K562 (cell line): ENCODE results near the gene CNTN3. TPM values are rescaled to one million over a fixed set of nuclear protein-coding genes. Genes with fewer than 3 reads are reported as not detected.

Experiments used
- ATAC-seq: fragments of 200-7000 bp; cut with Tn5 transposase; 3 replicates; pipeline ENCODE4 v1.9.1; 2020; ENCODE audit warnings: moderate library complexity
- BruUV-seq: library from RNA; stranded (reverse); fragments of 400-500 nt; replicated peaks from 2 replicates; lab custom pipeline; 2021; lab: Mats Ljungman, UMichigan
- CTCF ChIA-PET: fragments of 300-600 bp; formaldehyde crosslinking; extraction: SDS; loops from one replicate; lab custom pipeline; 2021; ENCODE audit warnings: low intra/inter-chr PET ratio; lab: Yijun Ruan, JAX
- POLR2A ChIA-PET: fragments of 300-600, 350-650 bp; sonication (Branson Sonifier 250); formaldehyde crosslinking; extraction: SDS; loops from one replicate; lab custom pipeline; 2021; ENCODE audit warnings: antibody characterized with exemption, inconsistent platforms; lab: Yijun Ruan, JAX
- DNase-seq, 4 experiments: peaks; one replicate each; pipeline versions ENCODE4 v3.0.0 to v3.0.0-alpha.2; 2011 to 2018; ENCODE audit warnings: low spot score in 3 of 4, mixed read lengths in 3 of 4; ENCODE audit errors: extremely low read depth in 1 of 4
- FAIRE-seq: peaks from 2 replicates; lab custom pipeline; 2011; peaks lifted over from hg19 to GRCh38; lab: Jason Lieb, UNC
- H2AFZ ChIP-seq: 2 replicates; pipeline ENCODE4 v1.6.0; 2011; ENCODE audit warnings: low read depth, low read length, control low read depth, inconsistent platforms
- H3K27ac ChIP-seq: fragments of 200-600 bp; 3 replicates; pipeline ENCODE4 v1.8.0; 2011; ENCODE audit warnings: low read depth, mild to moderate bottlenecking, control low read depth, inconsistent platforms, low read length, moderate library complexity, mixed read lengths; ENCODE audit errors: extremely low read depth
- H3K27me3 ChIP-seq, 2 experiments: fragments of 300-600 bp in 1 of 2; 2 replicates in 1 of 2; 3 replicates in 1 of 2; pipeline versions ENCODE4 v1.6.0 to v1.8.0; 2011; ENCODE audit warnings: inconsistent platforms in 2 of 2, low read length in 2 of 2, mild to moderate bottlenecking in 1 of 2, mixed read lengths in 1 of 2, moderate library complexity in 1 of 2; ENCODE audit not compliant: control insufficient read depth in 2 of 2, insufficient read depth in 2 of 2
- H3K36me3 ChIP-seq: fragments of 300-600 bp; 3 replicates; pipeline ENCODE4 v1.8.0; 2011; ENCODE audit warnings: mild to moderate bottlenecking, low read length, inconsistent platforms; ENCODE audit not compliant: control insufficient read depth, insufficient read depth
- H3K4me1 ChIP-seq, 2 experiments: fragments of 200-600 bp in 1 of 2; replicated peaks in 1 of 2; 2 replicates in 1 of 2; 3 replicates in 1 of 2; pipeline versions ENCODE4 v1.5.1 to v1.8.0; 2011; ENCODE audit warnings: inconsistent platforms in 2 of 2, low read length in 2 of 2, mild to moderate bottlenecking in 1 of 2, mixed read lengths in 1 of 2, moderate library complexity in 1 of 2; ENCODE audit not compliant: control insufficient read depth in 2 of 2, insufficient read depth in 2 of 2
- H3K4me2 ChIP-seq: 2 replicates; pipeline ENCODE4 v1.6.1; 2011; ENCODE audit warnings: low read length, control low read depth, inconsistent platforms, mixed read lengths; ENCODE audit not compliant: insufficient read depth
- H3K4me3 ChIP-seq: fragments of 200-600 bp; sonication (generic), shearing (Covaris generic); 2 replicates; pipeline ENCODE4 v1.5.1; 2016; ENCODE audit warnings: control low read depth, inconsistent platforms
- H3K79me2 ChIP-seq: fragments of 200-600 bp; 3 replicates; pipeline ENCODE4 v1.8.0; 2011; ENCODE audit warnings: low read length, inconsistent platforms; ENCODE audit not compliant: control insufficient read depth, insufficient read depth
- H3K9ac ChIP-seq, 2 experiments: 2 replicates each; pipeline versions ENCODE4 v1.6.0 to v1.6.1; 2011; ENCODE audit warnings: low read depth in 2 of 2, low read length in 2 of 2, control low read depth in 1 of 2, inconsistent platforms in 1 of 2, mild to moderate bottlenecking in 1 of 2, mixed read lengths in 1 of 2; ENCODE audit not compliant: insufficient read depth in 1 of 2
- H3K9me1 ChIP-seq: one replicate; pipeline ENCODE4 v1.6.0; 2011; ENCODE audit warnings: inconsistent platforms, mild to moderate bottlenecking, low read length, moderate library complexity; ENCODE audit not compliant: control insufficient read depth, insufficient read depth
- H3K9me3 ChIP-seq: replicated peaks from 2 replicates; pipeline ENCODE4 v1.5.1; 2011; ENCODE audit warnings: low read depth, low read length, inconsistent platforms; ENCODE audit not compliant: control insufficient read depth, insufficient read depth
- H4K20me1 ChIP-seq: replicated peaks from 2 replicates; pipeline ENCODE4 v1.6.1; 2011; ENCODE audit warnings: low read length, inconsistent platforms, mixed read lengths; ENCODE audit not compliant: control insufficient read depth, insufficient read depth
- ARID2 ChIP-seq: fragments of 450-650 bp; IDR thresholded peaks from 2 replicates; pipeline ENCODE4 v1.6.1; 2017; ENCODE audit warnings: antibody characterized with exemption, mild to moderate bottlenecking
- ATF1 ChIP-seq, 2 experiments: fragments of 450-650 bp in 1 of 2; IDR thresholded peaks; 2 replicates each; pipeline ENCODE4 v1.6.1; 2016; ENCODE audit warnings: missing compliant biosample characterization in 1 of 2, missing genetic modification characterization in 1 of 2
- E2F3 ChIP-seq: fragments of 250-450 bp; sonication (Bioruptor Pico); IDR thresholded peaks from 2 replicates; pipeline ENCODE4 v1.4.0; 2020; ENCODE audit warnings: mild to moderate bottlenecking
- FOS ChIP-seq: IDR thresholded peaks from 3 replicates; pipeline ENCODE4 v1.6.1; 2011; ENCODE audit not compliant: insufficient read length; ENCODE audit errors: extremely low read depth
- KLF1 ChIP-seq: fragments of 450-650 bp; IDR thresholded peaks from 2 replicates; pipeline ENCODE4 v1.6.1; 2016; ENCODE audit warnings: missing genetic modification characterization, missing compliant biosample characterization
- NCOR1 ChIP-seq: fragments of 450-650 bp; IDR thresholded peaks from 2 replicates; pipeline ENCODE4 v1.6.1; 2016; ENCODE audit warnings: mild to moderate bottlenecking, moderate library complexity
- NFIX ChIP-seq: fragments of 250-450 bp; sonication (Bioruptor Pico); IDR thresholded peaks from 2 replicates; pipeline ENCODE4 v1.4.0; 2020; ENCODE audit warnings: low read depth, mild to moderate bottlenecking, moderate library complexity
- NR2C2 ChIP-seq, 2 experiments: fragments of 200-800 bp in 1 of 2; sonication (Bioruptor generic) in 1 of 2; sonication (generic) in 1 of 2; formaldehyde crosslinking in 1 of 2; IDR thresholded peaks; 2 replicates each; pipeline versions ENCODE4 v1.6.1 to v1.8.0; 2016 to 2022; ENCODE audit warnings: mild to moderate bottlenecking in 1 of 2, missing compliant biosample characterization in 1 of 2, missing genetic modification characterization in 1 of 2, missing genetic modification reagents in 1 of 2
- PHB2 ChIP-seq: fragments of 450-650 bp; IDR thresholded peaks from 2 replicates; pipeline ENCODE4 v1.6.1; 2017; ENCODE audit warnings: low read depth
- PPARD ChIP-seq: fragments of 250-450 bp; sonication (Bioruptor Pico); IDR thresholded peaks from 2 replicates; pipeline ENCODE4 v1.8.0; 2022; ENCODE audit warnings: inconsistent platforms, mild to moderate bottlenecking, moderate library complexity
- TAF15 ChIP-seq: fragments of 200-400 bp; formaldehyde crosslinking; IDR thresholded peaks from 2 replicates; pipeline ENCODE4 v1.6.1; 2017; ENCODE audit warnings: mild to moderate bottlenecking, low read depth, low read length, moderate library complexity
- TGIF2 ChIP-seq: sonication (generic); formaldehyde crosslinking; IDR thresholded peaks from 2 replicates; pipeline ENCODE4 v1.8.1; 2022; ENCODE audit warnings: mild to moderate bottlenecking, missing genetic modification reagents, moderate library complexity
- ZNF695 ChIP-seq: fragments of 450-650 bp; formaldehyde crosslinking; IDR thresholded peaks from 2 replicates; pipeline ENCODE4 v1.4.0; 2020; ENCODE audit warnings: mild to moderate bottlenecking, moderate library complexity
- ZNF780A ChIP-seq: fragments of 250-450 bp; sonication (Bioruptor Pico); IDR thresholded peaks from 2 replicates; pipeline ENCODE4 v1.5.0; 2021; ENCODE audit warnings: mild to moderate bottlenecking
- ZSCAN29 ChIP-seq: fragments of 450-650 bp; IDR thresholded peaks from 2 replicates; pipeline ENCODE4 v1.6.1; 2017
- WGBS: fragments of 100-300 bp; shearing (Covaris generic); methylation state at CpG from one replicate; pipeline ENCODE4 v1.1.6; 2016; ENCODE audit warnings: low coverage, mixed read lengths; ENCODE audit not compliant: insufficient coverage; ENCODE audit errors: missing lambda C conversion rate; 5-methylcytosine and 5-hydroxymethylcytosine counted together
- in situ Hi-C: fragments of 300-500 bp; cut with MboI; formaldehyde crosslinking; loops from 4 replicates; pipeline ENCODE4 v1.15.0; 2018; ENCODE audit warnings: inconsistent platforms, mixed read lengths
- intact Hi-C: fragments of 100-400 bp; cut with micrococcal nuclease; formaldehyde crosslinking; loops from 2 replicates; pipeline ENCODE4 v1.14.2; 2022
- polyA plus RNA-seq, 8 experiments: library from polyadenylated mRNA; depleted of rRNA in 4 of 8; stranded (reverse) in 5 of 8; unstranded in 3 of 8; fragments of >200 nt; fragmentation: Nextera tagmentation in 2 of 8; fragmentation: Illumina TruSeq in 1 of 8; extraction: Ambion mirVana in 2 of 8; extraction: Trizol in 1 of 8; gene quantifications; 2 replicates each; pipeline versions ENCODE4 v1.2.1 to v1.2.3, GENCODE V29; 2011 to 2014; ENCODE audit warnings: inconsistent platforms in 1 of 8, missing spikeins in 1 of 8
- total RNA-seq, 7 experiments: library from RNA; depleted of rRNA in 6 of 7; stranded (reverse); fragments of >200 nt in 6 of 7; fragmentation: Illumina TruSeq in 2 of 7; extraction: Trizol in 2 of 7; gene quantifications; 2 replicates each; pipeline versions ENCODE4 v1.2.1 to v1.2.3, GENCODE V29; 2011 to 2021; ENCODE audit warnings: low replicate concordance in 1 of 7
- TF ChIP-seq, protein P1 (sequence below): fragments of 250-450 bp; sonication (Bioruptor Pico); IDR thresholded peaks from 2 replicates; pipeline ENCODE4 v1.5.0; 2020; ENCODE audit warnings: mild to moderate bottlenecking
- TF ChIP-seq, protein P2 (sequence below): conservative IDR thresholded peaks from 2 replicates; pipeline ENCODE4 v1.6.1; 2011; ENCODE audit warnings: low read depth, mild to moderate bottlenecking, low read length; ENCODE audit not compliant: control insufficient read depth

Gene CNTN3
- total and polyA plus RNA-seq, 9 of the 15 experiments (the other 6 are each of a cell fraction or from before 2014, with no cell fraction given), result 0.01 to 0.07 (median 0.03) TPM; not detected in 3

GRCh38 chr3:74651885-74652284 is 37.4 kb upstream of the CNTN3 start:
- Histone ChIP-seq H3K4me2 (no peak overlapping the region), H3K79me2 (no peaks in the 10 kb centered on the region), H3K9me3 (no peaks in the 10 kb centered on the region), H3K9ac (no peak overlapping the region), H3K27me3 (no peaks in the 10 kb centered on the region), H3K4me1 (no peaks in the 10 kb centered on the region)
- in situ Hi-C loops, result no loop called here
- DNase-seq, result no peak
- POLR2A ChIA-PET, result no interaction called here
- no peak for ATAC-seq
- intact Hi-C loops, result no loop called here
- TF ChIP-seq FOS (no peak), TAF15 (no peak), TGIF2 (CRISPR knock-in tag) (no peak), ZNF695 (no peak), E2F3 (CRISPR knock-in tag) (no peak), NR2C2 (CRISPR knock-in tag; IDR thresholded peaks at IDR 0.05) (no peak), NR2C2 (tag; IDR thresholded peaks at IDR 0.05) (no peak), KLF1 (tag) (no peak), ARID2 (no peak), ZNF780A (no peak), PPARD (no peak), ZSCAN29 (no peak), ATF1 (CRISPR knock-in tag; IDR thresholded peaks at IDR 0.05) (no peak), ATF1 (tag; IDR thresholded peaks at IDR 0.05) (no peak), NFIX (CRISPR knock-in tag) (no peak), NCOR1 (no peak), PHB2 (no peak)
- TF ChIP-seq, protein P1, sequence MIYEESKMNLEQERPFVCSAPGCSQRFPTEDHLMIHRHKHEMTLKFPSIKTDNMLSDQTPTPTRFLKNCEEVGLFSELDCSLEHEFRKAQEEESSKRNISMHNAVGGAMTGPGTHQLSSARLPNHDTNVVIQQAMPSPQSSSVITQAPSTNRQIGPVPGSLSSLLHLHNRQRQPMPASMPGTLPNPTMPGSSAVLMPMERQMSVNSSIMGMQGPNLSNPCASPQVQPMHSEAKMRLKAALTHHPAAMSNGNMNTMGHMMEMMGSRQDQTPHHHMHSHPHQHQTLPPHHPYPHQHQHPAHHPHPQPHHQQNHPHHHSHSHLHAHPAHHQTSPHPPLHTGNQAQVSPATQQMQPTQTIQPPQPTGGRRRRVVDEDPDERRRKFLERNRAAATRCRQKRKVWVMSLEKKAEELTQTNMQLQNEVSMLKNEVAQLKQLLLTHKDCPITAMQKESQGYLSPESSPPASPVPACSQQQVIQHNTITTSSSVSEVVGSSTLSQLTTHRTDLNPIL (CRISPR knock-in tag), result no peak
- TF ChIP-seq, protein P2, sequence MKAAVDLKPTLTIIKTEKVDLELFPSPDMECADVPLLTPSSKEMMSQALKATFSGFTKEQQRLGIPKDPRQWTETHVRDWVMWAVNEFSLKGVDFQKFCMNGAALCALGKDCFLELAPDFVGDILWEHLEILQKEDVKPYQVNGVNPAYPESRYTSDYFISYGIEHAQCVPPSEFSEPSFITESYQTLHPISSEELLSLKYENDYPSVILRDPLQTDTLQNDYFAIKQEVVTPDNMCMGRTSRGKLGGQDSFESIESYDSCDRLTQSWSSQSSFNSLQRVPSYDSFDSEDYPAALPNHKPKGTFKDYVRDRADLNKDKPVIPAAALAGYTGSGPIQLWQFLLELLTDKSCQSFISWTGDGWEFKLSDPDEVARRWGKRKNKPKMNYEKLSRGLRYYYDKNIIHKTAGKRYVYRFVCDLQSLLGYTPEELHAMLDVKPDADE, result no peak
- TF ChIP-seq, all 486 proteins: peak for 0
- Histone ChIP-seq H3K4me3 (no peak overlapping the region), H3K9me1 (no peaks in the 10 kb centered on the region), H3K36me3 (no peaks in the 10 kb centered on the region), H4K20me1 (no peaks in the 10 kb centered on the region), H2AFZ (no peak overlapping the region), H3K27ac (no peak overlapping the region)
- CTCF ChIA-PET, result no interaction called here
- 4% methylated on average over 2 of the region's 2 CpGs for WGBS
- BruUV-seq, result no TSS peak
- FAIRE-seq, result no peak
